ENCODE measurements around the gene LRRC3B. TPM values are rescaled to one million over a fixed set of nuclear protein-coding genes. Genes with fewer than 3 reads are reported as not detected.

Gene LRRC3B
- total and polyA plus RNA-seq, 7 experiments from 2014 or later = not detected

GRCh38 chr3:26699553-26699952, 77.0 kb downstream of the LRRC3B start:
- no peaks in the 10 kb centered on the region for H3K4me1 ChIP-seq (ENCODE audit: control insufficient read depth in 2 of 2, insufficient read depth in 2 of 2, low read length in 2 of 2)
- no peak for DNase-seq
- H3K27ac Mint-ChIP-seq = no peak overlapping the region
- peaks cover 0 to 3% (median 0%) of the 10 kb centered on the region in 5 donors for H3K36me3 Mint-ChIP-seq
- no peaks in the 10 kb centered on the region for H3K36me3 ChIP-seq (ENCODE audit: control insufficient read depth in 2 of 3, insufficient read depth in 3 of 3, low read length in 3 of 3)
- H3K27me3 ChIP-seq (ENCODE audit: control insufficient read depth in 2 of 2, insufficient read depth in 2 of 2, low read length in 2 of 2) = no peaks in the 10 kb centered on the region
- H3K9me3 Mint-ChIP-seq = peaks cover 0 to 12% (median 0%) of the 10 kb centered on the region in 11 donors
- no peak overlapping the region for H3K4me3 ChIP-seq (ENCODE audit: low read length)
- peaks cover 0 to 10% (median 0%) of the 10 kb centered on the region in 5 donors for H3K27me3 Mint-ChIP-seq
- H3K9me3 ChIP-seq (ENCODE audit: control insufficient read depth in 2 of 3, low read length in 3 of 3) = no peaks in the 10 kb centered on the region
- CTCF ChIA-PET = no interaction called here
- no peak for ATAC-seq
- POLR2A ChIA-PET = no interaction called here
- H3K4me1 Mint-ChIP-seq = no peaks in the 10 kb centered on the region
- H3K4me3 Mint-ChIP-seq = no peak overlapping the region
- intact Hi-C loops (cut with micrococcal nuclease) = no loop called here
- no peak overlapping the region for H3K27ac ChIP-seq (ENCODE audit: low read depth, low read length)

DNA sequence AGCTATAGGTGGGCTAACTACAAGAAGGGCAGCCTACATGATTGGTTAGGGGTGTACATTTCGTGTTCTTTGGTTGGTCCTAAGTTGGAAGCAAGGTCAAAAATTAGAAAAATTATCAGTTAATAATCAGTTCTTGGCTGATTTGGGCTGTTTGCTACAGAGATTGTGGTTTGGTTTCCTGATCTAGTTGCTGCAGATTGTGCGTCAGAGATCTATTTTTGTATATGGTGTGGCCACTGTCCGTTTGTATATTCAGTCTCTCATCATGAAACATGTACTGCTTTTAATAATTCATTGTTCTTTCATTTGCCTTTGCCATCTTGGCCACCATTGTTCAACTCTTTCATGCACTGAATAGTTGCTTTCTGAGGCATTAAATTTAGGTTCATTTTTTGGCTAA, 80.9 kb downstream of the LRRC3B start:
- intact Hi-C loops (cut with micrococcal nuclease) = no loop called here
- CTCF ChIA-PET = no interaction called here

DNA sequence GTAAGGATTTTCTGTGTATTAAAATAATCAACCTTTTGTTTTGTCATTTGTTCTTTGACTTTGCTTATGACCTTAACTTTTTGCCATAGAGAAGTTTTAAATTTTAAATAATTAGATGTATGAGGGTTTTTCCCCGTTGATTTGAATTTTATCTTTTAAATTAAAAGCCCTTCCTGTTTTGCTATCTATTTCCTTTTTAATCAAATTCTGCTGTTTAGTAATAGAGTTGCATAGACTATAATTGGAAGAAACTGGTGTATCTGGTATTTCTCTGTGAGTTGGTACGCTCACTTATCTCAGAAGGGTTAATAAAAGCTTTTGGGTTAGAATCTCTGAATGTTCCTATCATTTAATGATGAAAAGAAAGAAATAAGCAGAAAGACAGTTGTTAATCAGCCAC, 82.2 kb downstream of the LRRC3B start:
- Mint-ChIP-seq H3K9me3 (peaks cover 0 to 9% (median 0%) of the 10 kb centered on the region in 11 donors), H3K27ac (no peak overlapping the region), H3K4me1 (no peaks in the 10 kb centered on the region), H3K27me3 (peaks cover 0 to 9% (median 0%) of the 10 kb centered on the region in 5 donors), H3K36me3 (peaks cover 0 to 3% (median 0%) of the 10 kb centered on the region in 5 donors), H3K4me3 (no peak overlapping the region)
- no peak for ATAC-seq
- no peak for DNase-seq
- ChIA-PET CTCF (no interaction called here), POLR2A (no interaction called here)
- H3K9me3 ChIP-seq (ENCODE audit: control insufficient read depth in 2 of 3, low read length in 3 of 3) = no peaks in the 10 kb centered on the region
- no peaks in the 10 kb centered on the region for H3K4me1 ChIP-seq (ENCODE audit: control insufficient read depth in 2 of 2, insufficient read depth in 2 of 2, low read length in 2 of 2)
- no peaks in the 10 kb centered on the region for H3K36me3 ChIP-seq (ENCODE audit: control insufficient read depth in 2 of 3, insufficient read depth in 3 of 3, low read length in 3 of 3)
- H3K4me3 ChIP-seq (ENCODE audit: low read length) = no peak overlapping the region
- H3K27ac ChIP-seq (ENCODE audit: low read depth, low read length) = no peak overlapping the region
- no peaks in the 10 kb centered on the region for H3K27me3 ChIP-seq (ENCODE audit: control insufficient read depth in 2 of 2, insufficient read depth in 2 of 2, low read length in 2 of 2)
- intact Hi-C loops (cut with micrococcal nuclease) = no loop called here

More for the DNA sequence above, 80.9 kb downstream of the LRRC3B start:
- Mint-ChIP-seq H3K27me3 (peaks cover 0 to 13% (median 0%) of the 10 kb centered on the region in 5 donors), H3K4me1 (no peaks in the 10 kb centered on the region), H3K9me3 (peaks cover 0 to 9% (median 0%) of the 10 kb centered on the region in 11 donors), H3K36me3 (peaks cover 0 to 3% (median 0%) of the 10 kb centered on the region in 5 donors), H3K27ac (no peak overlapping the region), H3K4me3 (no peak overlapping the region)
- H3K4me1 ChIP-seq (ENCODE audit: control insufficient read depth in 2 of 2, insufficient read depth in 2 of 2, low read length in 2 of 2) = no peaks in the 10 kb centered on the region
- DNase-seq (no peak), ATAC-seq (no peak)
- POLR2A ChIA-PET = no interaction called here
- H3K27ac ChIP-seq (ENCODE audit: low read depth, low read length) = no peak overlapping the region
- no peaks in the 10 kb centered on the region for H3K27me3 ChIP-seq (ENCODE audit: control insufficient read depth in 2 of 2, insufficient read depth in 2 of 2, low read length in 2 of 2)
- no peak overlapping the region for H3K4me3 ChIP-seq (ENCODE audit: low read length)
- H3K9me3 ChIP-seq (ENCODE audit: control insufficient read depth in 2 of 3, low read length in 3 of 3) = no peaks in the 10 kb centered on the region
- H3K36me3 ChIP-seq (ENCODE audit: control insufficient read depth in 2 of 3, insufficient read depth in 3 of 3, low read length in 3 of 3) = no peaks in the 10 kb centered on the region

DNA sequence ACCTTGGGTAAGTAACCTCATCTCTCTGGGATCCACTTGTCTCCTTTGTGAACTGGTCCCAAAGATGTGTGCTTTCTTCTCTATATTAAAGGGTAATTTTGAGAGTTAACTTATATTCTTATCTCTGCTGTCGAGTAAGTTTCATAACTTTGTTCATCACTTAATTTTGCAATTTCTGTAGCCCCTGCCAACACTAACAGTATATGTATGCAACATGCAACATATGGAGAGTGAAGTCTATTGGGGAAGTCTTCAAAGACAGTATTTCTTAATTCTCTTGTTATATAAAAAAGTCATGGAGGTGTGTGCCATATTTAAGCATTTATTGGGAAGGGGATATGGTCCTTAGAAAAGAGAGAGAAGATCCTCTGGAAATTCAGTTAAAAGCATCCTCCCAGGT, 85.9 kb downstream of the LRRC3B start:
- no peaks in the 10 kb centered on the region for H3K36me3 Mint-ChIP-seq
- peaks cover 0 to 9% (median 0%) of the 10 kb centered on the region in 5 donors for H3K27me3 Mint-ChIP-seq
- H3K27me3 ChIP-seq (ENCODE audit: control insufficient read depth in 2 of 2, insufficient read depth in 2 of 2, low read length in 2 of 2) = no peaks in the 10 kb centered on the region
- no peak for ATAC-seq
- no peaks in the 10 kb centered on the region for H3K36me3 ChIP-seq (ENCODE audit: control insufficient read depth in 2 of 3, insufficient read depth in 3 of 3, low read length in 3 of 3)
- no peak overlapping the region for H3K4me3 Mint-ChIP-seq
- peaks cover 0 to 7% (median 0%) of the 10 kb centered on the region in 11 donors for H3K9me3 Mint-ChIP-seq
- H3K4me3 ChIP-seq (ENCODE audit: low read length) = no peak overlapping the region
- no peaks in the 10 kb centered on the region for H3K4me1 ChIP-seq (ENCODE audit: control insufficient read depth in 2 of 2, insufficient read depth in 2 of 2, low read length in 2 of 2)
- ChIA-PET POLR2A (no interaction called here), CTCF (no interaction called here)
- no peaks in the 10 kb centered on the region for H3K9me3 ChIP-seq (ENCODE audit: control insufficient read depth in 2 of 3, low read length in 3 of 3)
- no peak for DNase-seq
- intact Hi-C loops (cut with micrococcal nuclease) = no loop called here
- H3K4me1 Mint-ChIP-seq = no peaks in the 10 kb centered on the region
- no peak overlapping the region for H3K27ac ChIP-seq (ENCODE audit: low read depth, low read length)
- H3K27ac Mint-ChIP-seq = no peak overlapping the region

DNA sequence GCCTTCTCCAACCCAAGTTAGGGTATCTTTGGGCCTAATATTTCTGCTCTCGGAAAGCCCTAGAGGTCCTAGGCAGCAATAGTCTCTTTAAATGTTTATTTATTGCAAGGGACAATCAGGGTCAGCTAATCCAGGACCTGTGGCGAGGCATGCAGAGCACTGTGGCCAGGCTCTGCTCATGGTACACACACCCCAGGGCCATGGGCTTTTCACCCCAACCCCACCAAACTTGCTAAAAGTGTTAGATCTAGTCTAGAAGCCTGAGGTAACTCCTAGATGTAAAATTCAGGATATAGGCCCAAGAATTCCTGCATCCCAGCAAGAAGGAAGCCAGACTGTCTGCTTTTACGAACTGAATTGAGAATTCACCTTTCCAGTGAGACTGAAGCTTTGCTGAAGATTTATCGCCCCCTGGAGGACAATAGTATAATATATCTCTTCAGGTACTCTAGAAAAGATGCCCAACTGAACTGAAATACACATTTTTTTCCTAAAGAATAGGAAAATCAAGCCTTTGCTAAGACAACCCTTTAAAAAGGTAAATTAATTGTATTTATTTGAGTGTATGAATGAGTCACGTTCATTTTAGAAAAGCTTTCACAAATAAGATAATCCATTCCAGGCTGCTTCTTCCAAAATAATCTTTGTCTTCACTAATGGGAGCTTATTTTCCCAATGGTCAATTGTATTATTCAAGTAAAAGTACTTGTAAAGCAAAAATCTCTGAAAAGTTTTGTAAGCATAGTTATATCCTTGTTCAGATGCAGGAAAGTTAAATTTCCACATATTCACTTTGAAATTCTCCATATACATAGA, 89.8 kb downstream of the LRRC3B start:
- Mint-ChIP-seq H3K27me3 (no peaks in the 10 kb centered on the region), H3K27ac (no peak overlapping the region), H3K4me3 (no peak overlapping the region), H3K4me1 (no peaks in the 10 kb centered on the region), H3K36me3 (no peaks in the 10 kb centered on the region), H3K9me3 (peaks cover 0 to 3% (median 0%) of the 10 kb centered on the region in 11 donors)
- intact Hi-C loops (cut with micrococcal nuclease) = loop anchor here (5.0 to 10.0 kb wide), 2 partner anchors 880 to 1938 kb away; no protein-coding TSS in a partner anchor
- Histone ChIP-seq H3K4me1 (ENCODE audit: control insufficient read depth in 2 of 2, insufficient read depth in 2 of 2, low read length in 2 of 2) (no peaks in the 10 kb centered on the region), H3K27me3 (ENCODE audit: control insufficient read depth in 2 of 2, insufficient read depth in 2 of 2, low read length in 2 of 2) (no peaks in the 10 kb centered on the region), H3K4me3 (ENCODE audit: low read length) (no peak overlapping the region), H3K36me3 (ENCODE audit: control insufficient read depth in 2 of 3, insufficient read depth in 3 of 3, low read length in 3 of 3) (no peaks in the 10 kb centered on the region), H3K27ac (ENCODE audit: low read depth, low read length) (no peak overlapping the region), H3K9me3 (ENCODE audit: control insufficient read depth in 2 of 3, low read length in 3 of 3) (no peaks in the 10 kb centered on the region)
- ChIA-PET CTCF (no interaction called here), POLR2A (interaction anchor here (0.5 kb wide), 1 partner anchor 431 kb away, joined by 4 read pairs; no protein-coding TSS in a partner anchor)
- DNase-seq (peak in 3 of 9 donors; percentile 0 to 3 (median 3)), ATAC-seq (no peak)

- Mint-ChIP-seq H3K27me3 (no peaks in the 10 kb centered on the region), H3K27ac (no peak overlapping the region), H3K36me3 (no peaks in the 10 kb centered on the region), H3K4me3 (no peak overlapping the region), H3K4me1 (no peaks in the 10 kb centered on the region), H3K9me3 (peaks cover 0 to 3% (median 0%) of the 10 kb centered on the region in 11 donors)
- POLR2A ChIA-PET = interaction anchor here (0.5 kb wide), 1 partner anchor 431 kb away, joined by 4 read pairs; no protein-coding TSS in a partner anchor
- DNase-seq = no peak
- Histone ChIP-seq H3K4me3 (ENCODE audit: low read length) (no peak overlapping the region), H3K4me1 (ENCODE audit: control insufficient read depth in 2 of 2, insufficient read depth in 2 of 2, low read length in 2 of 2) (no peaks in the 10 kb centered on the region), H3K27me3 (ENCODE audit: control insufficient read depth in 2 of 2, insufficient read depth in 2 of 2, low read length in 2 of 2) (no peaks in the 10 kb centered on the region), H3K9me3 (ENCODE audit: control insufficient read depth in 2 of 3, low read length in 3 of 3) (no peaks in the 10 kb centered on the region), H3K36me3 (ENCODE audit: control insufficient read depth in 2 of 3, insufficient read depth in 3 of 3, low read length in 3 of 3) (no peaks in the 10 kb centered on the region), H3K27ac (ENCODE audit: low read depth, low read length) (no peak overlapping the region)
- CTCF ChIA-PET = no interaction called here
- no peak for ATAC-seq
- intact Hi-C loops (cut with micrococcal nuclease) = loop anchor here (5.0 to 10.0 kb wide), 2 partner anchors 881 to 1938 kb away; no protein-coding TSS in a partner anchor
Observed at GRCh38 chr3:26713091-26713490, 90.5 kb downstream of the LRRC3B start.

- Mint-ChIP-seq H3K4me3 (no peak overlapping the region), H3K27me3 (no peaks in the 10 kb centered on the region), H3K9me3 (peaks cover 0 to 3% (median 0%) of the 10 kb centered on the region in 11 donors), H3K4me1 (no peaks in the 10 kb centered on the region), H3K27ac (no peak overlapping the region), H3K36me3 (no peaks in the 10 kb centered on the region)
- CTCF ChIA-PET = no interaction called here
- DNase-seq = no peak
- Histone ChIP-seq H3K27ac (ENCODE audit: low read depth, low read length) (no peak overlapping the region), H3K4me1 (ENCODE audit: control insufficient read depth in 2 of 2, insufficient read depth in 2 of 2, low read length in 2 of 2) (no peaks in the 10 kb centered on the region), H3K4me3 (ENCODE audit: low read length) (no peak overlapping the region), H3K27me3 (ENCODE audit: control insufficient read depth in 2 of 2, insufficient read depth in 2 of 2, low read length in 2 of 2) (no peaks in the 10 kb centered on the region), H3K36me3 (ENCODE audit: control insufficient read depth in 2 of 3, insufficient read depth in 3 of 3, low read length in 3 of 3) (no peaks in the 10 kb centered on the region), H3K9me3 (ENCODE audit: control insufficient read depth in 2 of 3, low read length in 3 of 3) (no peaks in the 10 kb centered on the region)
- intact Hi-C loops (cut with micrococcal nuclease) = loop anchor here (5.0 to 10.0 kb wide), 2 partner anchors 882 to 1940 kb away; no protein-coding TSS in a partner anchor
- POLR2A ChIA-PET = no interaction called here
- no peak for ATAC-seq
Observed at GRCh38 chr3:26714485-26714884, 91.9 kb downstream of the LRRC3B start.

All from naive thymus-derived CD4-positive, alpha-beta T cell (primary cell).